DOHH2 (cell line): ENCODE results near the gene RUNX1.

ENCODE experiments used
- H3F3A ChIP-seq: fragments of 200-600 bp; sonication (generic), shearing (Covaris generic); 2 replicates; pipeline ENCODE4 v1.6.0; 2016; ENCODE audit warnings: antibody characterized with exemption, mild to moderate bottlenecking; ENCODE audit not compliant: control insufficient read depth, insufficient read depth
- H3K27ac ChIP-seq: fragments of 200-600 bp; sonication (generic); 2 replicates; pipeline ENCODE4 v1.5.1; 2014; ENCODE audit warnings: low read depth, mild to moderate bottlenecking, low read length, moderate library complexity
- H3K27me3 ChIP-seq: fragments of 200-600 bp; sonication (generic); 2 replicates; pipeline ENCODE4 v1.6.1; 2014; ENCODE audit warnings: mild to moderate bottlenecking, low read length, mixed read lengths; ENCODE audit not compliant: control insufficient read depth
- H3K36me3 ChIP-seq: fragments of 200-600 bp; sonication (generic); 2 replicates; pipeline ENCODE4 v1.6.1; 2014; ENCODE audit warnings: mild to moderate bottlenecking, low read length, moderate library complexity, mixed read lengths; ENCODE audit not compliant: control insufficient read depth
- H3K4me1 ChIP-seq: fragments of 200-600 bp; sonication (generic); 2 replicates; pipeline ENCODE4 v1.6.1; 2014; ENCODE audit warnings: mild to moderate bottlenecking, low read length, mixed read lengths; ENCODE audit not compliant: control insufficient read depth
- H3K4me2 ChIP-seq: fragments of 200-600 bp; sonication (generic); 2 replicates; pipeline ENCODE4 v1.6.0; 2014; ENCODE audit warnings: mild to moderate bottlenecking, low read length, moderate library complexity
- H3K4me3 ChIP-seq: fragments of 200-600 bp; sonication (generic); 2 replicates; pipeline ENCODE4 v1.5.1; 2014; ENCODE audit warnings: mild to moderate bottlenecking, low read length, mixed read lengths
- H3K79me2 ChIP-seq: fragments of 200-600 bp; sonication (generic); 2 replicates; pipeline ENCODE4 v1.6.1; 2014; ENCODE audit warnings: mild to moderate bottlenecking, low read length, mixed read lengths; ENCODE audit not compliant: control insufficient read depth
- H3K9me2 ChIP-seq: fragments of 200-600 bp; sonication (generic); replicated peaks from 2 replicates; pipeline ENCODE4 v1.6.1; 2014; ENCODE audit warnings: mild to moderate bottlenecking, low read length, mixed read lengths; ENCODE audit not compliant: control insufficient read depth
- H3K9me3 ChIP-seq: fragments of 200-600 bp; sonication (generic); 2 replicates; pipeline ENCODE4 v1.6.1; 2014; ENCODE audit warnings: antibody characterized with exemption, low read length, mixed read lengths; ENCODE audit not compliant: control insufficient read depth, insufficient read depth
- H4K20me1 ChIP-seq: fragments of 200-600 bp; sonication (generic); 2 replicates; pipeline ENCODE4 v1.6.0; 2014; ENCODE audit warnings: low read depth, mild to moderate bottlenecking, antibody characterized with exemption, low read length, moderate library complexity; ENCODE audit not compliant: control insufficient read depth, insufficient read depth
- EZH2phosphoT487 ChIP-seq: fragments of 200-600 bp; sonication (generic); IDR thresholded peaks from 2 replicates; pipeline ENCODE4 v1.6.1; 2017; ENCODE audit warnings: borderline replicate concordance, mild to moderate bottlenecking, antibody characterized with exemption, low read length, moderate library complexity, mixed read lengths
- TF ChIP-seq, protein P1 (sequence below): fragments of 200-600 bp; sonication (generic); IDR thresholded peaks from one replicate; pipeline ENCODE4 v1.5.1; 2014; ENCODE audit warnings: antibody characterized with exemption, mild to moderate bottlenecking, low read depth, low read length; ENCODE audit not compliant: poor library complexity, severe bottlenecking

Gene RUNX1

GRCh38 chr21:34845521-34846451, 203.3 kb downstream of the RUNX1 start:
- no peaks in the 10 kb centered on the region for H3F3A ChIP-seq
- H4K20me1 ChIP-seq: no peaks in the 10 kb centered on the region
- no peaks in the 10 kb centered on the region for H3K9me3 ChIP-seq
- H3K36me3 ChIP-seq: peaks cover 80% of the 10 kb centered on the region
- H3K4me3 ChIP-seq: no peak overlapping the region
- H3K27ac ChIP-seq: no peak overlapping the region
- peaks cover 4% of the 10 kb centered on the region; the same call in 1 of the 2 replicates for H3K79me2 ChIP-seq
- TF ChIP-seq EZH2phosphoT487: no peak
- TF ChIP-seq, protein P1, sequence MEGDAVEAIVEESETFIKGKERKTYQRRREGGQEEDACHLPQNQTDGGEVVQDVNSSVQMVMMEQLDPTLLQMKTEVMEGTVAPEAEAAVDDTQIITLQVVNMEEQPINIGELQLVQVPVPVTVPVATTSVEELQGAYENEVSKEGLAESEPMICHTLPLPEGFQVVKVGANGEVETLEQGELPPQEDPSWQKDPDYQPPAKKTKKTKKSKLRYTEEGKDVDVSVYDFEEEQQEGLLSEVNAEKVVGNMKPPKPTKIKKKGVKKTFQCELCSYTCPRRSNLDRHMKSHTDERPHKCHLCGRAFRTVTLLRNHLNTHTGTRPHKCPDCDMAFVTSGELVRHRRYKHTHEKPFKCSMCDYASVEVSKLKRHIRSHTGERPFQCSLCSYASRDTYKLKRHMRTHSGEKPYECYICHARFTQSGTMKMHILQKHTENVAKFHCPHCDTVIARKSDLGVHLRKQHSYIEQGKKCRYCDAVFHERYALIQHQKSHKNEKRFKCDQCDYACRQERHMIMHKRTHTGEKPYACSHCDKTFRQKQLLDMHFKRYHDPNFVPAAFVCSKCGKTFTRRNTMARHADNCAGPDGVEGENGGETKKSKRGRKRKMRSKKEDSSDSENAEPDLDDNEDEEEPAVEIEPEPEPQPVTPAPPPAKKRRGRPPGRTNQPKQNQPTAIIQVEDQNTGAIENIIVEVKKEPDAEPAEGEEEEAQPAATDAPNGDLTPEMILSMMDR: no peak
- no peak overlapping the region for H3K4me2 ChIP-seq
- H3K4me1 ChIP-seq: peaks cover 27% of the 10 kb centered on the region
- no peaks in the 10 kb centered on the region for H3K27me3 ChIP-seq
- H3K9me2 ChIP-seq: no peaks in the 10 kb centered on the region

DNA sequence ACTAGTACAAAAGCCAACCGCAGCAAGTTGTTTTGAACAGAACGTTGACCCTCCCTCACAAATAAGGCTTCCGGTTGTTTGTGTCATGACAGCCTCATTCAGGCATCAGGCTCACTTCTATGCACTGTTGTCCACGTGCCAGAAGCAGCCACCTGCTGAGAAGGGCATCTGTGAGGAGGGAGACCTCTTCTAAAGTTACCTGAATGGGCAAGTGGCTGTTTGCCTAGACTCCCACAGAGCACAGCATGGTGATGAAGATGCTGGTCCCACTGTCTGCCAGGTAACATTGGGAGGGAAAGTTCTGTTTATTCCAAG, 204.2 kb downstream of the RUNX1 start:
- peaks cover 4% of the 10 kb centered on the region; the same call in 1 of the 2 replicates for H3K79me2 ChIP-seq
- no peaks in the 10 kb centered on the region for H3K9me3 ChIP-seq
- no peaks in the 10 kb centered on the region for H4K20me1 ChIP-seq
- H3F3A ChIP-seq: no peaks in the 10 kb centered on the region
- H3K4me2 ChIP-seq: 0 out of 2 replicates have a peak overlapping the region, but pooled peaks have one; percentile 4
- TF ChIP-seq, protein P1: no peak
- no peak for TF ChIP-seq EZH2phosphoT487
- no peaks in the 10 kb centered on the region for H3K27me3 ChIP-seq
- peaks cover 27% of the 10 kb centered on the region for H3K4me1 ChIP-seq
- H3K4me3 ChIP-seq: no peak overlapping the region
- no peak overlapping the region for H3K27ac ChIP-seq
- H3K9me2 ChIP-seq: no peaks in the 10 kb centered on the region
- H3K36me3 ChIP-seq: peaks cover 81% of the 10 kb centered on the region

GRCh38 chr21:34844013-34844923, 204.8 kb downstream of the RUNX1 start:
- Histone ChIP-seq H3F3A (no peaks in the 10 kb centered on the region), H3K27me3 (no peaks in the 10 kb centered on the region), H3K9me2 (no peaks in the 10 kb centered on the region), H3K4me3 (no peak overlapping the region), H3K4me1 (peaks cover 27% of the 10 kb centered on the region), H3K4me2 (0 out of 2 replicates have a peak overlapping the region, but pooled peaks have one; percentile 4), H3K9me3 (no peaks in the 10 kb centered on the region), H3K27ac (no peak overlapping the region), H4K20me1 (no peaks in the 10 kb centered on the region), H3K36me3 (peaks cover 82% of the 10 kb centered on the region), H3K79me2 (peaks cover 4% of the 10 kb centered on the region; the same call in 1 of the 2 replicates)
- TF ChIP-seq, protein P1: no peak
- no peak for TF ChIP-seq EZH2phosphoT487
